ENCODE data around the gene TXNRD3.
"Not testable (repeated sequence)": the region's sequence is repeated elsewhere in the genome, so short reads cannot be mapped to it uniquely, and the experiment has no call there.

The TXNRD3 gene

DNA sequence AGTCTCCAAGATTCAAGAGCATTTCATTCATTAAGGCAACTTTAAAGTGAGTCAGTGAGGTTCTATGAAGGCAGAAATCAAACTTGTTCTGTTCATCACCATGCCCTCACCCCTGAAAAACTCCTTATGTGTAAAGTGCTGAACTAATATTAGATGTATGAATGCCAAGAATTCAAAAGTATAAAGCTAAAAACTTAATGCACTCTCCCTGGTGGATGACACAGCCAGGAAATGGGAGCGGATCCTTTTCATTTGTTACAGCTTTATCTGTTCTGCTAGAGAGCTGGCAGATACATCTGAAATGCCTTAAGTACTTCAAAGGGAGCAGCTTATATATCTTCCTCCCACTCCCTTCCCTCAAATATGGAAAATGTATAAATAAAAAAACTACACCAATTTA is 8.2 kb downstream of the TXNRD3 start:
- TF ChIP-seq ZNF274 (IDR thresholded peaks at IDR 0.05; ENCODE audit: low read depth, low read length), result no peak
- no peak overlapping the region for H3K4me3 ChIP-seq (ENCODE audit: low read length)

DNA sequence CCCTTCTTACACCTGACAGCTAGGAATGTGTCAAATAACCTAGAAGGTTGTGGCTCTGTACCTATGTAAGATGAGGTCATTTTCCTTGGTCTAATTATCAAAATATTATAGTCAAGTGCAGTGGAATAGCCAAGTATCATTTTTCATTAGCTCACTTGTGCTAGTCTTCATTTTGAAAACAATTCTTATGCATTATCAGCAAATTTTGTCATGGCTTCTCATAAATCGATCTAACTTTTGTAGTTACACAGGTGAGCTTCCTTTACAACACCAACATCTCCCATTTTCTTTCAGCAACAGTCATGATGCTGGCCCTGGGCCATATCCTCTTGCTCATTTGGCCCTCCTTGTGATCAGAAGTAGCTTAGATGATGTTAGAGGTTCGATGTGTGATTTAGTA is 10.3 kb downstream of the TXNRD3 start:
- TF ChIP-seq ZNF274 (IDR thresholded peaks at IDR 0.05; ENCODE audit: low read depth, low read length), result no peak
- no peak overlapping the region for H3K4me3 ChIP-seq (ENCODE audit: low read length)

DNA sequence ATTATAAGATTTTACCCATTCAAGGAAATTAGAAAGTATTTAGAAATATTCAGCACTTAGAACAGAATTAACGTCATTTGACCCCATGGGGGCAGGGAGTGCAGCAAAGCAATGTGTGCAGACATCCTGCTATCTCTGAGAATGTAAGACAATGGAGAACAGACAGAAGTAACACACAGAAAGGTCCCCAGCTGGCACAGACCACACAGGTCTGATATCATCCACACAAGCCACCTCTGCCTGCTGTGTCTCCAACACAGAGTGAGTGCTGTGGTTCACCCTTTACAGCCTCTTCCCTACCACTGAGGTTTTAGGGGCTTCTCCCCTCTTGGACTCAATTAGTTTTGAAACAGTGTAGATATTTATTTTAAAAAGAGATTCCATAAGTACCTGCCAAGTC is 16.1 kb downstream of the TXNRD3 start:
- no peak for TF ChIP-seq ZNF274 (IDR thresholded peaks at IDR 0.05; ENCODE audit: low read depth, low read length)
- H3K4me3 ChIP-seq (ENCODE audit: low read length), result no peak overlapping the region

DNA sequence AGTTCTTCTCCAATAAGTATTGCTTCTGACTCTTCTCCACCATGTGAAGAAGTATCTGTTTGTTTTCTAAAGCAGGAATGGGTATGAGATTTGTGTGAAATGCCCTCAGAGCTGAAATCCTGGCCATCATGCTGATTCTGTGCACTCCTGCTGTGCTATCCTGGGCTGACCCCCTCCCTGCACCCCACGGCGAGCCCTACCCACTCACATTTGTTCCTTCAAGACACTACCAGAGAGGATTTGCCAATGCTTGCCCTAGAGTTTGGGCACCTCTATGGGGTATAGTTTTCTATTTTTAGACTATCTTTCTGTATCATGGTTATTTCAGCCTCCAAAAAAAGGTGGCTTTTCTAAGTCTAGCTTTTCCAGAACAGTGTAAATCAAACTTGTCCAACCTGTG is 18.5 kb downstream of the TXNRD3 start:
- TF ChIP-seq ZNF274 (IDR thresholded peaks at IDR 0.05; ENCODE audit: low read depth, low read length), result no peak

DNA sequence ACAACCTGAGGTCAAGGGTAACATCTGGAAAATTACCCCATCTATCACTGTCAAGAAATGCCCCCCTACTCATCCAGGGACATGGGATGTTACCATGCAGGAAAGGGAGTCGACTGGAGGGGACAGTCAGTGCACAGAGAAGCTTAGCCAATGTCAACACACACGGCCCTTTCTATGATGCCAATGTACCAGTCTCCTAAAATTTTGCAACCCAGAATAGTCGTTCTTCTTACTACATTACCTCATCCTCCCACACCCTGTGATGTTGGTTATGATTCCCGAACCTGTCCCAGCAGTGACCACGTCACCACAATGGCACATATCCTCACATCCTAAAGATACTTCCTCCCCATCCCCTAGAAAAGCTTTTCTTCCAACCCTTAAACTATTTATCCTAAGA is 20.1 kb downstream of the TXNRD3 start:
- no peak overlapping the region for H3K4me3 ChIP-seq (ENCODE audit: low read length)
- no peak for TF ChIP-seq ZNF274 (IDR thresholded peaks at IDR 0.05; ENCODE audit: low read depth, low read length)

More for the DNA sequence above, 18.5 kb downstream of the TXNRD3 start:
- H3K4me3 ChIP-seq (ENCODE audit: low read length), result no peak overlapping the region

DNA sequence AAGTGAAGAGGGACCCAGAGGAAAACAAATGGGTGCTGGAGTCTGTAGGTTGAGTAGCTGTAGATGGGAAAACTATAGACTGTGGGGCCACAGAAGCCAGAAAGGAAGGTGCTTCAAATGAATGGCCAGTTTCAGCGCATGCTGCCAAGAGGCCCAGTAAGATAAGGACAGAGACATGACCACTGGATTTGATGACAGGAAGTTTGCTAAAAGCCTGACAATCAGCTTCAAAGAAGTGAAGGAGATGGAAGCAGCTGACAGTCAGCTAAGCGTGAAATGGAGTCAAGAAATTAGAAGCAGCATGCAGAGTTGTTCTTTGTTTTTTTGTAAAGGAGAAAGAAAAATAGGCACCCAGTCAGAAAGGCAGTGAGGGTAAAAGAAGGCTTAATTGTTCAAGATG is 24.9 kb downstream of the TXNRD3 start:
- H3K4me3 ChIP-seq (ENCODE audit: low read length), result no peak overlapping the region
- TF ChIP-seq ZNF274 (IDR thresholded peaks at IDR 0.05; ENCODE audit: low read depth, low read length), result no peak

DNA sequence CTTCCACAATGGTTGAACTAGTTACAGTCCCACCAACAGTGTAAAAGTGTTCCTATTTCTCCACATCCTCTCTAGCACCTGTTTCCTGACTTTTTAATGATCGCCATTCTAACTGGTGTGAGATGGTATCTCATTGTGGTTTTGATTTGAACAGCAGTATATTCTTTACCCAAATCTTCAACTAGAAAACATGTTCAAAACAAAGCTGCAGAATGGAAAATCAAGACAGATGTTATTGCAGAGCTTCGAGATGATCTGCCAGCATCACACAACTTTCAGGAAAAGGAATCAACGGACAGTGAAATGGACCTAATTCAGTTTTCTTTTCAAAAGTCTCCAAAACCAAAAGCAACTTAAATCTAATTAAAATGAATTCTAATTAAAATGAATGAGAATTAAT is 29.2 kb downstream of the TXNRD3 start:
- not testable (repeated sequence) for H3K4me3 ChIP-seq (ENCODE audit: low read length)

DNA sequence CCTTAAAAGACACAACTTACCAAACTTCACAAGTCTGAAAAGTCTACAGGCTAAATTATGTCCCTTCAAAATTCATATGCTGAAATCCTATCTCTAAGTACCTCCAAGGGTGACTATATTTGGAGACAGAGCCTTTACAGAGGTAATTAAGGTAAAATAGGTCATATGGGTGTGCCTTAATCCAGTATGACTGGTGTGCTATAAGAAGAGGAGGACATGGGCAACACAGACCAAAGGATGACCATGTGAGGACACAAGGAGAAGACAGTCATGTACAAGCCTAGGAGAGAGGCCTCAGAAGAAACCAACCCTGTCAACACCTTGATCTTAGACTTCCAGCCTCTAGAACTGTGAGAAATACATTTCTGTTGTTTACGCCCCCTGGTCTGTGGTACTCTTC is 32.2 kb downstream of the TXNRD3 start:
- no peak overlapping the region for H3K4me3 ChIP-seq (ENCODE audit: low read length)
- TF ChIP-seq ZNF274 (IDR thresholded peaks at IDR 0.05; ENCODE audit: low read depth, low read length), result no peak

DNA sequence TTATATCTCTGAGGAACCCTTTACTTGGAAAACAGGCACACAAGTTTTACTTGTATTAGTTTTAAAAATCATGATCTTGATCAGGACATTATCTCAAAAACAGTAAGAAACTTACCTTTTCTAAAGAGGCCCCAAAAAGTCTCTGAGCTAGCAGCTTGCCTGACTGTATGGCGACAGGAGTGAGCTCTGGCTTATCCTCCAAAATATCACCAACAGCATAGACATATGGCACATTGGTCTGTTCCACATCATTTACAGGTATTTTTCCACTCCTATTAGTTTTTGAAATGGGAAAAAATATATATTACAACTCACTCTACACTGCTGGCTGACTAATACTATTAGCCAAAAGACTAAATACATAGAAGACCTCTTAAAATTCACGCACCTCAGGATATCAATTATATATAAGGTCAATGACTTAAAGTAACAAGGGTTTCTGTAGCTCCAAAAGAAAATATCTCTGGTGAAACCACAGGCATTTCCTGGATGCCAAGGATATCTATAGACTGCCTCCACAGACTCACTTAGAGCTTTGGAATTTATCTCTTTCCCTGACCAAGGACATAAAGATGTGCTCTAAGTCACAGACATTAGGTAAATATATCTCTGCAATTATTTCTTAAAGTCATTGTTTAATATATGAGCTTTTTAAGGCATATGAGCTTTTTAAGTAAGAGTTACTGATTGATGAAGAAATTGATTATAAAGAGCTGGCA is 33.1 kb downstream of the TXNRD3 start:
- TF ChIP-seq ZNF274 (IDR thresholded peaks at IDR 0.05; ENCODE audit: low read depth, low read length), result no peak
- H3K4me3 ChIP-seq (ENCODE audit: low read length), result no peak overlapping the region

DNA sequence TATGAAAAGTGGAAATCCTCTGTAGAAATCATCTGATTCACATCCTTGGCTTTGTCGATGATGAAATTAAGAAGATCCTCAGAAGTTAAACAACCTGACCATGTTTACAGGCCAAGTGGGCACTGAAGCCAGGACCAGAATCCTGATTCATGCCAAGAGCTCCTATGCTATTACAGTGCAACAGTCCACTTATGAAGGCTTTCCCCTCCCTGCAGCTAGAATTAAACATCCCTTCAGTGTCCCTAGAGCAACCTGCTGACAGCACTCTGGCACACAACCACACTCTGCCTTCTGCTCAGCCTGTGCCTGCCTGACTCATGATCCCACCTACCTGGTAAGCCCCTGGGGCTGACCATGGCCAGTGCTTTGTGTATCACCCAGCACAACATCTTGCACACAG is 33.8 kb downstream of the TXNRD3 start:
- no peak for TF ChIP-seq ZNF274 (IDR thresholded peaks at IDR 0.05; ENCODE audit: low read depth, low read length)
- no peak overlapping the region for H3K4me3 ChIP-seq (ENCODE audit: low read length)

DNA sequence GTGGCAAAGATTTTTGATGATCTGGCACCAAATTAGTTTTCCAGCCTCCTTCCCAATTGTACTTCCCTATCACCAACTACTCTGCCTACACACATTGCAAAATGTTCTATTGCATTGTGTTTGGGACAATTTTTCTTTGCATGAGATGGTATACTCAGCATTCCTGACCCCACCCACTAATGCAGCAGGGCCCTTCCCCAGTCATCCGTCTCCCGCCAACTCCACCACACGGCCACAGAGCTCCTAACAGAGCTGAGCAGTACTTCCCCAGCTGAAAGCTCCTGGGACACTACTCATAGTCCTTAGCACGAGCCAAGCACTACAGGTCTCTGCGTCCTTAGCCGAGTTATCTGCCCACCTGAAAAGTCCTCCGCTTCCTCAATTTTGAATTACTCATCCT is 34.2 kb downstream of the TXNRD3 start:
- TF ChIP-seq ZNF274 (IDR thresholded peaks at IDR 0.05; ENCODE audit: low read depth, low read length), result no peak
- H3K4me3 ChIP-seq (ENCODE audit: low read length), result no peak overlapping the region

DNA sequence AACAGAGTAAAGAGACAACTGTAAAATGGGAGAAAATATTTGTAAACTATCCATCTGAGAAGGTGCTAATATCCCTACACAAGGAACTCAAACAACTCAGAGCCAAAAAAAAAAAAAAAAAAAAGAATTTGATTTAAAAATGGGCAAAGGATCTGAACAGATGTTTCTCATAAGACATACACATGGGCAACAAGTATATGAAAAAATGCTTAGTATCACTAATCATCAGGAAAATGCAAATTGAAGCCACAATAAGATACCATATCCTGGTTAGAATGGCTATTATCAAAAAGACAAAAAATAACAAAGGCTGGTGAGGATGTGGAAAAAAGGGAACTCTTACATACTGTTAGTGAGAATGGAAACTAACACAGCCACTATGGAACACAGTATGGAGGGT is 36.2 kb downstream of the TXNRD3 start:
- no peak overlapping the region for H3K4me3 ChIP-seq (ENCODE audit: low read length)
- TF ChIP-seq ZNF274 (IDR thresholded peaks at IDR 0.05; ENCODE audit: low read depth, low read length), result no peak

DNA sequence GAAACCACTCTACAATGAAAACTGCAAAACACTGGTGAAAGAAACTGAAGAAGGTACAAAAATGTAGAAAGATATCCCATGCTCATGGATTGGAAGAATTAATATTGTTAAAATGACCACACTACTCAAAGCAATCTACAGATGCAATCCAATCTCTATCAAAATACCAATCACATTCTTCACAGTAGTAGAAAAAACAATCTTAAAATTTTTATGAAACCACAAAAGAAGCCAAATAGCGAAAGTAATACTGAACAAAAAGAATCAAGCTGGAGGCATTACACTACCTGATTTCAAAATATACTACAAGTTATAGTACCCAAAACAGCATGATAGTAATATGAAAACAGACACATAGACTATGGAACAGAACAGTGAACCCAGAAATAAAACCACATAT is 36.9 kb downstream of the TXNRD3 start:
- H3K4me3 ChIP-seq (ENCODE audit: low read length), result no peak overlapping the region
- TF ChIP-seq ZNF274 (IDR thresholded peaks at IDR 0.05; ENCODE audit: low read depth, low read length), result no peak

DNA sequence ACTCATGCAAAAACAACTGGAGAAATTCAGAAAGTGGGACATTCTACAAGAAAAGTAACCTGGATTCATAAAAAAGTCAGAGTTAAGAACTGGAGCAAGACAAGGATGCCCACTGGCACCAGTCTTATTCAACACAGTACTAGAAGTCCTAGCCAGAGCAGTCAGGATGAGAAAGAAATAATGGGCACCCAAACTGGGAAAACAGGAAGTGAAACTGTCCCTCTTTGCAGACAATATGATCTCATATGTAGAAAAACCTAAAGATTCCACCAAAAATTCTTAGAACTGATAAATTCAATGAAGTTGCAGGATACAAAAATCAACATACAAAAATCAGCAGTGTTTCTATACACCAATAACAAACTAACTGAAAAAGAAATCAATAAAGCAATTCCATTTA is 37.4 kb downstream of the TXNRD3 start:
- TF ChIP-seq ZNF274 (IDR thresholded peaks at IDR 0.05; ENCODE audit: low read depth, low read length), result no peak
- H3K4me3 ChIP-seq (ENCODE audit: low read length), result no peak overlapping the region

DNA sequence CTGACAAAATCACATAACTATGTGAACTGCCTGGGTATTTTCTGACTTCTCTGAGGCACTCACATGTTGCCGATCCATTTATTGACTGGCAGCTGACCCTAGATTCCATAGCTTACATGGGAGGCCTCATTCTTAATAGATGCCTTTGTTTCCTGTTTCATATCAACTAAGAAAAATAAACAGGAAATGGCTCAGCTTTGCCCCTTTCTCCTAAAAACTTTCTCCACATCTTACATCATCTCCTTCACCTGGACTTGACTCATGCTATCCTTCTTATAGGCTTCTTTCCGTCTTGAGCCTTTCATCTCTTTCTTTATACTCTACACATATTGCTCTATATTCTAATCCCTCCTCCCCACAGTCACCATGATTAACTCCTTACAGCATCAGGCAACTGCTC is 38.0 kb downstream of the TXNRD3 start:
- no peak for TF ChIP-seq ZNF274 (IDR thresholded peaks at IDR 0.05; ENCODE audit: low read depth, low read length)
- H3K4me3 ChIP-seq (ENCODE audit: low read length), result no peak overlapping the region

DNA sequence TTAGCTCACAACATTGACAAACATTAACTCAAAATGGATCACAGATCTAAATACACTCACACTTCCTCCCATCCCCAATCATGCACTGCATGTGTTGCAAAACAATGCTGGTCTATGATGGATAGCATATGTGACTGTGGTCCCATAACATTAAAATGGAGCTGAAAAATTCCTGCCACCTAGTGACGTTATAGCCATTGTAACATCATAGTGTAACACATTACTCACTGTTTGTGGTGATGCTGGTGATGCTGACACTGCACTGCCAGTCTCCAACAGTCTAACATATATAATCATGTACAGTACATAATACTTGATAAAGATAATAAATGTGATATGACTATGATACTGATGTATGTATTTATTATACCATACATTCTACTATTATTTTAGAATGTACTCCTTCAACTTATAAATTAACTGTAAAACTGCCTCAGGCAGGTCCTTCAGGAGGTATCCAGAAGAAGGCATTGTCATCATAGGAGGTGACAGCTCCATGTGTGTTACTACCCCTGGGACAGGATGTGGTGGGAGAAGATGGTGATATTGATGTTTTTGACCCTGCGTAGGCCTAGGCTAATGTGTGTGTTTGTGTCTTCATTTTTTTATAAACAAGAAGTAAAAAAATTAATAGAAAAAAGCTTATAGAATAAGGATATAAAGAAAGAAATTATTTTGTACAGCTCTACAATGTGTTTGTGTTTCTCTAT is 41.3 kb downstream of the TXNRD3 start:
- no peak overlapping the region for H3K4me3 ChIP-seq (ENCODE audit: low read length)
- TF ChIP-seq ZNF274 (IDR thresholded peaks at IDR 0.05; ENCODE audit: low read depth, low read length), result no peak

Measured in GM08714 (cell line).